WTC11 (cell line): ENCODE measurements around the gene NEO1.

ENCODE experiments used
- MXD4 ChIP-seq: fragments of 250-450 bp; sonication (Bioruptor Pico); IDR thresholded peaks from 2 replicates; pipeline ENCODE4 v1.8.0; 2021; ENCODE audit warnings: mild to moderate bottlenecking, moderate library complexity, borderline replicate concordance
- TF ChIP-seq, protein P1 (sequence below): fragments of 200-600 bp; IDR thresholded peaks from 2 replicates; pipeline ENCODE4 v1.8.0; 2022; ENCODE audit warnings: antibody characterized with exemption
- TF ChIP-seq, protein P2 (sequence below): sonication (generic); formaldehyde crosslinking; IDR thresholded peaks from 2 replicates; pipeline ENCODE4 v1.8.0; 2022; ENCODE audit warnings: mild to moderate bottlenecking, missing genetic modification reagents
- TF ChIP-seq, protein P3 (sequence below): sonication (generic); formaldehyde crosslinking; conservative IDR thresholded peaks from 2 replicates; pipeline ENCODE4 v1.8.1; 2022; ENCODE audit warnings: mild to moderate bottlenecking, missing genetic modification reagents

DNA sequence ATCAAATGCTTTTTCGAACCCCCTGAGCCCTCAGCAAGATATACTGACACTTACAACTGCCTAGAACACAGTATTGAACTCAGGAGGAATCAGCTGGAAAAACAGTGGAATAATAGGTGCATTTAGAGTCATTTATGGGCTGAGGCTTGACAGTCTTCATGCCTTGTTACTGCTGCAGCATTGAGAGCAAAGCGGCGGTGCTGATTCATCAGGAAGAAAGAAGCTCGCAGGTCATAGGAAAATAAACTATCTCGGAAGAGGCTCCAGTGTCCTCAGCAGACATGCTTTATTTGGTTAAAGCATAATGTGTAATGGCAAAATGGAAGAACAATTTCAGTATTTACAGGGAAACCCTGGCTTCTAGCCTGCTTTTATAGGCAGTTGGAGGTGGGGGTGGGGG, 30.1 kb upstream of the NEO1 start:
- TF ChIP-seq, protein P1, sequence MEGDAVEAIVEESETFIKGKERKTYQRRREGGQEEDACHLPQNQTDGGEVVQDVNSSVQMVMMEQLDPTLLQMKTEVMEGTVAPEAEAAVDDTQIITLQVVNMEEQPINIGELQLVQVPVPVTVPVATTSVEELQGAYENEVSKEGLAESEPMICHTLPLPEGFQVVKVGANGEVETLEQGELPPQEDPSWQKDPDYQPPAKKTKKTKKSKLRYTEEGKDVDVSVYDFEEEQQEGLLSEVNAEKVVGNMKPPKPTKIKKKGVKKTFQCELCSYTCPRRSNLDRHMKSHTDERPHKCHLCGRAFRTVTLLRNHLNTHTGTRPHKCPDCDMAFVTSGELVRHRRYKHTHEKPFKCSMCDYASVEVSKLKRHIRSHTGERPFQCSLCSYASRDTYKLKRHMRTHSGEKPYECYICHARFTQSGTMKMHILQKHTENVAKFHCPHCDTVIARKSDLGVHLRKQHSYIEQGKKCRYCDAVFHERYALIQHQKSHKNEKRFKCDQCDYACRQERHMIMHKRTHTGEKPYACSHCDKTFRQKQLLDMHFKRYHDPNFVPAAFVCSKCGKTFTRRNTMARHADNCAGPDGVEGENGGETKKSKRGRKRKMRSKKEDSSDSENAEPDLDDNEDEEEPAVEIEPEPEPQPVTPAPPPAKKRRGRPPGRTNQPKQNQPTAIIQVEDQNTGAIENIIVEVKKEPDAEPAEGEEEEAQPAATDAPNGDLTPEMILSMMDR, result no peak
- no peak for TF ChIP-seq MXD4 (CRISPR knock-in tag)
- TF ChIP-seq, protein P2, sequence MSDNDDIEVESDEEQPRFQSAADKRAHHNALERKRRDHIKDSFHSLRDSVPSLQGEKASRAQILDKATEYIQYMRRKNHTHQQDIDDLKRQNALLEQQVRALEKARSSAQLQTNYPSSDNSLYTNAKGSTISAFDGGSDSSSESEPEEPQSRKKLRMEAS (CRISPR knock-in tag), result no peak
- TF ChIP-seq, protein P3, sequence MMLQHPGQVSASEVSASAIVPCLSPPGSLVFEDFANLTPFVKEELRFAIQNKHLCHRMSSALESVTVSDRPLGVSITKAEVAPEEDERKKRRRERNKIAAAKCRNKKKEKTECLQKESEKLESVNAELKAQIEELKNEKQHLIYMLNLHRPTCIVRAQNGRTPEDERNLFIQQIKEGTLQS (CRISPR knock-in tag), result no peak
